NCI-H226 (cell line): Measurements from ENCODE around the gene COA8.
"Not testable (repeated sequence)": the region's sequence is repeated elsewhere in the genome, so short reads cannot be mapped to it uniquely, and the experiment has no call there.

Source experiments
- DNase-seq: peaks from one replicate; pipeline ENCODE4 v3.0.0-alpha.2; 2015

COA8 gene

GRCh38 chr14:103581206-103581605 is 18.4 kb downstream of the COA8 start:
- no peak for DNase-seq

DNA sequence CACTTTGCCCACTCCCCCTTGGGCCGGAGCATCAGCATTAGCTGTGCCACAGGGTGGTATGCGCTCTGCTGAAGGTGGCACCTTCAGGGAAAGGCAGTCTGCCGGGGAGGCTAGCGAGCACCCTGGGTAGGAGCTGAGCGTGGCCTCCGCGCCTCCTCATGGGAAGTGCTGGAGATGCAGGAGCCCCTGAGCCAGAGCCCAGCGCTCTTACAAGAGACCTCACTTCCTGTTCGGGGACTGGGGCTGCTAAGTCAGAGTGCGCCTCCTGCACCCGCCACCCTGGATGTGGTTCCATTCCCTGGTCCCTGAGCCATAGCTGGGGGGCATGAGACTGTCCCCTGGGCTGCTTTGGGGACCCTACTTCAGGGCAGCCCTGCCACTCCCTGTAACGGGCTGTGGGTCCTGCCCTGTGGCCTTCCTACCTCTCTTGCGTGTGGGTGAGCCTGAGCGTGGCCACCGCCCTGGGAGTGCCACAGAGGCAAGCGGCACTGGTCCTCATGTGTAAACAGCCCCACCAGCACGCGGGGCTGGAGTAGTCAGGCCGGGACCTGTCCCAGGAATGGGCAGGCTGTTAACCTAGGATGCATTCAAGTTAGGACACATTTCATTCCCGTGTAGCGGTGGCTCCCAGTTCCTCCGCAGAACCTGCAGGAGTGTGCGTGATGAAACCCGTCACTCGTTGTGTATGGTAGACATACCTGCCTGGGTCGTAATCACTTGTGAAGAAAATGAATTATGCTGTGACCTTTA is 19.4 kb downstream of the COA8 start:
- no peak for DNase-seq

- DNase-seq = no peak
Observed at GRCh38 chr14:103584326-103584915, 21.7 kb downstream of the COA8 start.

DNA sequence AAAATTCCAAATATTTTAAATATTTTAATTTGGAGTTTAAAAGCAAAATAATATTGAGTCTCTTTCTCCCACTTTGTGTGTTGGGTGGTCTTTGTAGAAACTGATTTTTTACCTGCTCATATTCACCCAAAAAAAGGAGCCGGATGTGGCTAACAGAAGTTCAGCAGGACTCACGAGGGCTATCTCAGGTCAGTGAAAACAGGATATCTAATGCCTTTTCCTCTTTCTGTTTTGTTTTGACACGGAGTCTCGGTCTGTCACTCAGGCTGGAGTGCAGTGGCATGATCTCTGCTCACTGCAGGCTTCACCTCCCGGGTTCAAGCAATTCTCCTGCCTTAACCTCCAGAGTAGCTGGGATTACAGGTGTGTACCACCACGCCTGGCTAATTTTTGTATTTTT is 30.8 kb downstream of the COA8 start:
- no peak for DNase-seq

GRCh38 chr14:103594265-103594664 is 31.5 kb downstream of the COA8 start:
- DNase-seq = no peak

- peak; percentile 86 for DNase-seq
Observed at GRCh38 chr14:103597623-103598377, 35.0 kb downstream of the COA8 start.

DNA sequence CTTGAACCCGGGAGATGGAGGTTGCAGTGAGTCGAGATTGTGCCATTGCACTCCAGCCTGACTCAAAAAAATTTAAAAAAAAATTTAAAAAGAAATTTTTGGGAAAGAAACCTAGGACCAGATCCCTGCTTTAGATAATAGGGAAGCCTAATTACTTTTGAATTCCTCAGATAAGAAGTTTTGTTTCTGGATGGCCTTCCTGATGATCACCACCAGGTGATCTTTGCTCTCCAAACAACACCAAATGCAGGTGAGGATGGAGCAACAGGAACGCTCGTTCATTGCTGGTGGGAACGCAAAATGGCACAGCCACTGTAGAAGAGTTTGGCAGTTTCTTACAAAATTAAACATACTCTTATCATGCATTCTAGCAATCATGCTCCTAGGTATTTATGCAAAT is 37.7 kb downstream of the COA8 start:
- DNase-seq = no peak

- DNase-seq = no peak
Observed at GRCh38 chr14:103604620-103605019, 41.9 kb downstream of the COA8 start.

GRCh38 chr14:103606963-103607668 is 44.4 kb downstream of the COA8 start:
- no peak for DNase-seq

GRCh38 chr14:103607822-103608221 is 45.1 kb downstream of the COA8 start:
- DNase-seq = no peak

- not testable (repeated sequence) for DNase-seq
Observed at GRCh38 chr14:103609081-103609480, 46.3 kb downstream of the COA8 start.

DNA sequence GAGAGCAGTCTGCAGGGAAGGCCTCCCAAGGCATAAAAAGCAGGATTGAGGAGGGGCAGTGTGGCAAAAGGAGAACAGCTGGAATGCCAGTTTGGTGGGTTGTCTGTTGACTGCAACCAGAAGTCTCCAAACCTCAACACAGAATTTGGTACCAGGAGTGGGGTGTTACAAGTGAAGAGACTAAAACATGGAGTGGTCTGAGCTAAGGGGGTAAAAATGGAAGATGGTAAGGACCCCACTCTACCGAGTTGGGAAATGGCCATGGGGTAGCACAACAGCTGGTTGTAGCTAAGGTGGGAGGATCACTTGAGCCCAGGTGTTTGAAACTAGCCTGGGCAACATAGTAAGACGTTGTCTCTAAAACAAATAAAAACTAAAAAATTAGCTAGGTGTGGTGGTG is 48.5 kb downstream of the COA8 start:
- no peak for DNase-seq

- DNase-seq = no peak
Observed at GRCh38 chr14:103613517-103613916, 50.8 kb downstream of the COA8 start.

GRCh38 chr14:103616635-103617300 is 54.0 kb downstream of the COA8 start:
- no peak for DNase-seq

DNA sequence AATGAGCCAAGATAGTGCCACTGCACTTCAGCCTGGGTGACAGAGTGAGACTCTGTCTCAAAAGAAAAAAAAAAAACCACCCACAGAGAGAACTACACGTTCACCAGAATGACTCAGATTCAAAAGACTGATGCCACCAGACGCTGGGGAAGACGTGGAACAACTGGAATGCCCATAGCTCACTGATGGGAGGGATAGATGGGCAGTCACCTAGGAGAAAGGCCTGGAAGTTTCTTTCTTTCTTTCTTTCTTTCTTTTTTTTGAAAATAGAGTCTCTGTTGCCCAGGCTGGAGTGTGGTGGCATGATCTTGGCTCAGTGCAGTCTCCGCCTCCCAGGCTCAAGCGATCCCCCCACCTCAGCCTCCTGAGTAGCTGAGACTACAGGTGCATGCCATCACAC is 56.3 kb downstream of the COA8 start:
- no peak for DNase-seq

- DNase-seq = no peak
Observed at GRCh38 chr14:103621860-103622259, 59.1 kb downstream of the COA8 start.

DNA sequence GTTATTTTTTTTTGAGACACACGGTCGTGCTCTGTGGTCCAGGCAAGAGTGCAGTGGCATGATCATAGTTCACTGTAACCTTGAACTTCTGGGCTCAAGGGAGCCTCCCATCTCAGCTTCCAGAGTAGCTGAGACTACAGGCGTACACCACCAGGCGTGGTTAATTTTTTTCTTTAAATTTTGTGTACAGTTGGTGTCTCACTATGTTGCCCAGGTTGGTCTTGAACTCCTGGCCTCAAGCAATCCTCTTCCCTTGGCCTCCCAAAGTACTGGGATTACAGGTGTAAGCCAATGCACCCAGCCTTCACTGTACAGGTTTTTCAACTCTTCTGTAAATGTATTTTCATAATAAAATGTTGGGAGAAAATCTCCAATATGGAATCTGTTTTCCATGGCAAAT is 60.5 kb downstream of the COA8 start:
- no peak for DNase-seq

GRCh38 chr14:103623883-103624482 is 61.2 kb downstream of the COA8 start:
- DNase-seq = no peak

- DNase-seq = peak; percentile 72
Observed at GRCh38 chr14:103624860-103625259, 62.1 kb downstream of the COA8 start.

DNA sequence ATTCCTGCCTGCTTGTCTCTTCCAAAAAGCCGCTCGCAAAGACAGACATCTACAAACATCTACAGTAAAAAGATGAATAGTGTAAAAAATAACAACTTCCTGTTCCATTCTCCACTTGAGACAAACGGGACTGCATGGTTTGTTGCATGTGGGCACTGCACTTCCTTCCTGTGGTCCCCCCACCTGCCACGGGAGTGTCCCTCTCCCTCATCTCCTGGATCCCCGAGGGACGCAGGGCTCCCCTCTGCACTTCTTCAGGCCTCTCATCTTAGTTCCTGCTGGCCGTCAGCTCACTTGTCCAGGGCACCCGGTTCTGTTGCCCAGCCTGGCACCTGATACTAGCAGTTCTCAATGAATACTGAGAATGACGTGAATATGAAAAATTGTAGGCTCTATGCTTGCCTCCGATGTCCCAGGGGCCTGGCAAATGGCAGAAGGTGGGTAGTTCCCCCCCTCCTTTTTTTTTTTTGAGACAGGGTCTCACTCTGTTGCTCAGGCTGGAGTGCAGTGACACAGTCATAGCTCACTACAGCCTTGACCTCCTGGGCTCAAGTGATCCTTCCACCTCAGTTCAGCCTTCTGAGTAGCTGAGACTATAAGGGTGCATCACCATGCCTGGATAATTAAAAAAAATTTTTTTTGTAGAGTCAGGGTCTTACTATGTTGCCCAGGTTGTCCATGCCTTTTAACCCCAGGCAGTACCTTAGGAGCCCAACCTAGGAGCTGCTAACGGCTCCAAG is 62.8 kb downstream of the COA8 start:
- no peak for DNase-seq

DNA sequence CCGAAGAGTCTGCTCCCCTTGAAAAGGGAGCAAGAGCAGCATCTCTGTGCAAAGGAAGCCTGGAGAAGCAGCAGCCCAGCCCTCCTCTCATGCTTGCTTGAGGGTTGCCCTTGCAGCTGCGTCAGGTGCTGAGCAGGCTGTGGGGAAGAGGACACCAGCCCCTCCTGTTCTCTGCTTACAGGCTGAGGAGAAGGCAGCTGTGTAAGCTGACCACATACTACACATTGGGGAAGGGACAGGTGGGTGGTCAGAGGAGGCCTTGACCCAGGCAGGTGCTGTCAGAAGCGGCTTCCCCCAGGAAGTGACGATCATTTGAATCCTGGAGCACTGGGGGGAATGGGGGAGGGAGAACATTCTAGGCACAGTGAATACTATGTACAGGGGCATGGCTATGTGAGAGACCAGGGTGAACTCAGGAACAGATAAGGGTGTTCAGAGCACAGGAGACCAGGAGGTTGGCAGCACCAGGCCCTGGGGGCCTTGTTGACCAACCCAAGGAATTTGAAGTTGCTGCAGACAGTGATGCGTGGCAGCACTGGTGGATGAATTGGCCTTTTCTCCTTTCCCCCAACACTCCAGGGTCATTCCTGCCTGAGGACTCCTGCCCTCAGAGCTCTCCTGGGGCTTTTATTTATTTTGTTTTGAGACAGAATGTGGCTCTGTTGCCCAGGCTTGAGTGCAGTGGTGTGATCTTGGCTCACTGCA is 63.5 kb downstream of the COA8 start:
- peak; percentile 45 for DNase-seq
